HG03439 (cell line): Measurements from ENCODE around the gene PJA1.

Source experiments
- ATAC-seq: cut with Tn5 transposase; IDR thresholded peaks from one replicate; pipeline ENCODE4 v1.9.1; 2021; ENCODE audit warnings: mild to moderate bottlenecking, moderate library complexity; ENCODE audit not compliant: unreplicated experiment

The PJA1 gene

GRCh38 chrX:69170319-69170718, 5.1 kb upstream of the PJA1 start:
- ATAC-seq, result no peak

GRCh38 chrX:69163936-69164741, 1.1 kb downstream of the PJA1 start:
- ATAC-seq, result no peak

GRCh38 chrX:69162361-69162865, 2.8 kb downstream of the PJA1 start:
- ATAC-seq, result no peak

GRCh38 chrX:69161786-69162349, 3.4 kb downstream of the PJA1 start:
- no peak for ATAC-seq

GRCh38 chrX:69161371-69161770, 3.9 kb downstream of the PJA1 start:
- ATAC-seq, result no peak

- ATAC-seq, result peak; percentile 82
Observed at GRCh38 chrX:69158166-69158980, 6.9 kb downstream of the PJA1 start.

- ATAC-seq, result no peak
Observed at GRCh38 chrX:69156638-69157037, 8.6 kb downstream of the PJA1 start.

GRCh38 chrX:69155786-69156520, 9.3 kb downstream of the PJA1 start:
- ATAC-seq, result no peak

GRCh38 chrX:69154051-69154450, 11.2 kb downstream of the PJA1 start:
- no peak for ATAC-seq

- no peak for ATAC-seq
Observed at GRCh38 chrX:69153060-69153730, 12.1 kb downstream of the PJA1 start.

- no peak for ATAC-seq
Observed at GRCh38 chrX:69152417-69152841, 12.8 kb downstream of the PJA1 start.

GRCh38 chrX:69151866-69152284, 13.4 kb downstream of the PJA1 start:
- ATAC-seq, result no peak

GRCh38 chrX:69150281-69150960, 14.8 kb downstream of the PJA1 start:
- ATAC-seq, result no peak

GRCh38 chrX:69149466-69150280, 15.6 kb downstream of the PJA1 start:
- no peak for ATAC-seq

- ATAC-seq, result no peak
Observed at GRCh38 chrX:69148946-69149345, 16.3 kb downstream of the PJA1 start.

GRCh38 chrX:69146739-69147138, 18.5 kb downstream of the PJA1 start:
- no peak for ATAC-seq

- ATAC-seq, result no peak
Observed at GRCh38 chrX:69145714-69146113, 19.5 kb downstream of the PJA1 start.

- no peak for ATAC-seq
Observed at GRCh38 chrX:69144838-69145680, 20.2 kb downstream of the PJA1 start.
